Spleen (tissue), 7 donors: ENCODE results near the gene TMEM151A.

Source experiments
- POLR2A ChIP-seq, 3 donors: fragments of 450-650 bp; IDR thresholded peaks; one replicate each; pipeline ENCODE4 v1.5.1; 2017; ENCODE audit warnings: antibody characterized with exemption in 3 of 3, mild to moderate bottlenecking in 1 of 3
- POLR2AphosphoS5 ChIP-seq, 3 donors: sonication (generic); formaldehyde crosslinking; IDR thresholded peaks; one replicate each; pipeline ENCODE4 v1.5.1; 2017; ENCODE audit warnings: antibody characterized with exemption in 3 of 3
- TF ChIP-seq, protein P1 (sequence below), 11 experiments: fragments of 200-600 bp in 7 of 11; fragments of 450-650 bp in 4 of 11; sonication (generic) in 4 of 11; IDR thresholded peaks in 8 of 11; conservative IDR thresholded peaks in 3 of 11; 1 replicate in 7 of 11; 2 replicates in 4 of 11; pipeline versions ENCODE4 v1.4.0 to v1.8.0; 2016 to 2021; ENCODE audit warnings: antibody characterized with exemption in 11 of 11, inconsistent platforms in 4 of 11, mild to moderate bottlenecking in 1 of 11
- donor health status: DM: no; HTN: no; CAD: no; lungs with moderate emphysema.
- donor health status: DM: no; HTN: no; CAD: no.
- donor health status: DM: no; HTN: no; CAD: no.

DNA sequence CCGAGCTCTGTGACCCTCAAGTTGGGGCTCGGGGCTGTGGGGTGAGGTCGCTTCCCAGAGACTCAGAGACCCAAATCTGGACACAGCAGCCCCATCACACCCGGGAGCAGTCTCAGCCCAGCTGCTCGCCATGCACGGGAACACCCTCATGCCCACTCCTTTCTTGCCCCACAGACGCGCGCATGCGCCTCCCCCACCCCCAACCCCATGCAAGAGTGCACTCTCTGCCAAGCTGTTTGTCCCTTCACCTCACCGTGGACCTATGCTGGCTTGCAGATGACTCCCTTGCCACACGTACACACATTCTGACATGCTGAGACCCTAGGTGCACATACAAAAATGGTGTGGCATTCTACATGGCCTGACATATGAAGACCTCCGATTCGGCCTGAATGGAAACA, 25.6 kb downstream of the TMEM151A start:
- TF ChIP-seq POLR2A (IDR thresholded peaks at IDR 0.05) (no peak), POLR2AphosphoS5 (IDR thresholded peaks at IDR 0.05) (no peak)
- TF ChIP-seq, protein P1, sequence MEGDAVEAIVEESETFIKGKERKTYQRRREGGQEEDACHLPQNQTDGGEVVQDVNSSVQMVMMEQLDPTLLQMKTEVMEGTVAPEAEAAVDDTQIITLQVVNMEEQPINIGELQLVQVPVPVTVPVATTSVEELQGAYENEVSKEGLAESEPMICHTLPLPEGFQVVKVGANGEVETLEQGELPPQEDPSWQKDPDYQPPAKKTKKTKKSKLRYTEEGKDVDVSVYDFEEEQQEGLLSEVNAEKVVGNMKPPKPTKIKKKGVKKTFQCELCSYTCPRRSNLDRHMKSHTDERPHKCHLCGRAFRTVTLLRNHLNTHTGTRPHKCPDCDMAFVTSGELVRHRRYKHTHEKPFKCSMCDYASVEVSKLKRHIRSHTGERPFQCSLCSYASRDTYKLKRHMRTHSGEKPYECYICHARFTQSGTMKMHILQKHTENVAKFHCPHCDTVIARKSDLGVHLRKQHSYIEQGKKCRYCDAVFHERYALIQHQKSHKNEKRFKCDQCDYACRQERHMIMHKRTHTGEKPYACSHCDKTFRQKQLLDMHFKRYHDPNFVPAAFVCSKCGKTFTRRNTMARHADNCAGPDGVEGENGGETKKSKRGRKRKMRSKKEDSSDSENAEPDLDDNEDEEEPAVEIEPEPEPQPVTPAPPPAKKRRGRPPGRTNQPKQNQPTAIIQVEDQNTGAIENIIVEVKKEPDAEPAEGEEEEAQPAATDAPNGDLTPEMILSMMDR (IDR thresholded peaks at IDR 0.05 in 8 of 11, conservative IDR thresholded peaks at IDR 0.05 in 3 of 11) = no peak
